ENCODE data around the gene KCNQ4.

The KCNQ4 gene

GRCh38 chr1:40844079-40844478 lies 60.5 kb downstream of the KCNQ4 start:
- no peak for DNase-seq

GRCh38 chr1:40844887-40845878 lies 61.6 kb downstream of the KCNQ4 start:
- DNase-seq = peak; percentile 27

GRCh38 chr1:40845895-40846294 lies 62.3 kb downstream of the KCNQ4 start:
- no peak for DNase-seq

- no peak for DNase-seq
Observed at GRCh38 chr1:40847023-40847745, 63.6 kb downstream of the KCNQ4 start.

GRCh38 chr1:40848530-40849189 lies 65.1 kb downstream of the KCNQ4 start:
- DNase-seq = peak; percentile 46

- peak; percentile 51 for DNase-seq
Observed at GRCh38 chr1:40849801-40850592, 66.4 kb downstream of the KCNQ4 start.

- peak; percentile 28 for DNase-seq
Observed at GRCh38 chr1:40851643-40852042, 68.1 kb downstream of the KCNQ4 start.

GRCh38 chr1:40853113-40853884 lies 69.7 kb downstream of the KCNQ4 start:
- DNase-seq = no peak

GRCh38 chr1:40853885-40854170 lies 70.2 kb downstream of the KCNQ4 start:
- no peak for DNase-seq

GRCh38 chr1:40855513-40855912 lies 71.9 kb downstream of the KCNQ4 start:
- DNase-seq = no peak

- DNase-seq = no peak
Observed at GRCh38 chr1:40856116-40856515, 72.5 kb downstream of the KCNQ4 start.

- no peak for DNase-seq
Observed at GRCh38 chr1:40856656-40857302, 73.2 kb downstream of the KCNQ4 start.

GRCh38 chr1:40857737-40858136 lies 74.2 kb downstream of the KCNQ4 start:
- no peak for DNase-seq

GRCh38 chr1:40858856-40859416 lies 75.3 kb downstream of the KCNQ4 start:
- no peak for DNase-seq

- peak; percentile 69 for DNase-seq
Observed at GRCh38 chr1:40860706-40861223, 77.2 kb downstream of the KCNQ4 start.

- DNase-seq = peak; percentile 45
Observed at GRCh38 chr1:40861224-40862003, 77.8 kb downstream of the KCNQ4 start.

- DNase-seq = peak; percentile 95
Observed at GRCh38 chr1:40862008-40862863, 78.6 kb downstream of the KCNQ4 start, which contains the start of gene CITED4. CITED4 (minus strand) TSS chr1:40862363; CDS start chr1:40862127, 236 bp downstream.

GRCh38 chr1:40868051-40868723 lies 84.6 kb downstream of the KCNQ4 start:
- peak; percentile 58 for DNase-seq
